GM19463 (cell line): Measurements from ENCODE around the gene SIM2.

Source experiments
- ATAC-seq: cut with Tn5 transposase; IDR thresholded peaks from one replicate; pipeline ENCODE4 v1.9.1; 2021; ENCODE audit warnings: mild to moderate bottlenecking, moderate library complexity; ENCODE audit not compliant: unreplicated experiment

The SIM2 gene

GRCh38 chr21:36759348-36760083, 60.6 kb downstream of the SIM2 start:
- ATAC-seq: no peak

GRCh38 chr21:36761685-36762084, 62.8 kb downstream of the SIM2 start:
- no peak for ATAC-seq

GRCh38 chr21:36762642-36763041, 63.7 kb downstream of the SIM2 start:
- ATAC-seq: no peak

- no peak for ATAC-seq
These were observed 64.4 kb downstream of the SIM2 start for GRCh38 chr21:36763305-36763704.

GRCh38 chr21:36765229-36765628, 66.3 kb downstream of the SIM2 start:
- ATAC-seq: no peak

GRCh38 chr21:36766511-36766910, 67.6 kb downstream of the SIM2 start:
- ATAC-seq: no peak

- ATAC-seq: no peak
These were observed 68.2 kb downstream of the SIM2 start for GRCh38 chr21:36767096-36767495.

GRCh38 chr21:36768496-36768895, 69.6 kb downstream of the SIM2 start:
- no peak for ATAC-seq

- ATAC-seq: no peak
These were observed 70.3 kb downstream of the SIM2 start for GRCh38 chr21:36769051-36769839.

- no peak for ATAC-seq
These were observed 74.2 kb downstream of the SIM2 start for GRCh38 chr21:36773117-36773516.

GRCh38 chr21:36773995-36774394, 75.1 kb downstream of the SIM2 start:
- no peak for ATAC-seq

- no peak for ATAC-seq
These were observed 78.2 kb downstream of the SIM2 start for GRCh38 chr21:36776981-36777617.

GRCh38 chr21:36780861-36781260, 81.9 kb downstream of the SIM2 start:
- no peak for ATAC-seq

GRCh38 chr21:36783612-36784374, 84.9 kb downstream of the SIM2 start:
- ATAC-seq: no peak

GRCh38 chr21:36784947-36785346, 86.0 kb downstream of the SIM2 start:
- ATAC-seq: no peak

- no peak for ATAC-seq
These were observed 86.7 kb downstream of the SIM2 start for GRCh38 chr21:36785615-36786014.

- ATAC-seq: no peak
These were observed 87.3 kb downstream of the SIM2 start for GRCh38 chr21:36786186-36786585.

- ATAC-seq: no peak
These were observed 89.3 kb downstream of the SIM2 start for GRCh38 chr21:36788120-36788638.

GRCh38 chr21:36790616-36791015, 91.7 kb downstream of the SIM2 start:
- no peak for ATAC-seq

- ATAC-seq: no peak
These were observed 92.3 kb downstream of the SIM2 start for GRCh38 chr21:36791180-36791579.
